Measurements from ENCODE around the gene MMRN2. TPM values are rescaled to one million over a fixed set of nuclear protein-coding genes. Genes with fewer than 3 reads are reported as not detected.

Gene MMRN2
- total and polyA plus RNA-seq, 2 of the 8 experiments (the other 6 are each of a cell fraction or from before 2014, with no cell fraction given): 1.2 TPM

DNA sequence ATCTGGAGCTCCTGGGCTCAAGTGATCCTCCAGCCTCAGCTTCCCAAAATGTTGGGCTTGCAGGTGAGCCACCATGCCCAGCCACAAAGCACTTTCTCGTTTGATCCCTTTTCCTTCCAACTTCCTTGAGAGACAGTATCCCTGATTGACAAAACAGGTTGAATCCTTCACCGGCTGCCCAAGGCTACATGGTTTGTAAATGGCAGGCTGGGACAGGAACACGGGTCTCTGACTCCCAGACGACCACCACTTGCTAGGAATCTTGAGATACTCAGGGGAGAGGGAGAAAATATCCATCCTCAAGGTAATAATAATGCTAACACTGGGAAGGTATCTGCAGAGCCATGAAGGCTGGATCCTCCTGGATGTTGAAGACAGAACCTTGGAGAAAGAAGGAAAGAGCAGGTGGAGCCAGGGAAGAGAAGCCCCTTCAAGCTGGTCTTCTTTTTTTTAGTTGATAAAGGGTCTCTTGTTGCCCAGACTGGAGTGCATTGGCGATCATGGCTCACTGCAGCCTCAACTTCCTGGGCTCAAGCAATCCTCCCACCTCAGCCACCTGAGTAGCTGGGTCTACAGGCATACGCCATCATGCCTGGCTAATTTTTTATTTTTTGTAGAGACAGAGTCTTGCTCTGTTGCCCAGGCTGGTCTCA is 19.8 kb downstream of the MMRN2 start (continued):
- TF ChIP-seq TEAD4 (IDR thresholded peaks at IDR 0.05; ENCODE audit: low read depth, low read length) (no peak), BCL11A (IDR thresholded peaks at IDR 0.05; ENCODE audit: low read depth in 2 of 2, low read length in 2 of 2) (no peak), CBX5 (IDR thresholded peaks at IDR 0.05; ENCODE audit: low read depth, low read length) (no peak), SIN3A (conservative IDR thresholded peaks at IDR 0.05 in 1 of 2, IDR thresholded peaks at IDR 0.05 in 1 of 2; ENCODE audit: low read depth in 1 of 2, low read length in 2 of 2) (no peak), ATF2 (IDR thresholded peaks at IDR 0.05; ENCODE audit: low read length) (no peak), TAF7 (optimal IDR thresholded peaks at IDR 0.05; ENCODE audit: borderline replicate concordance, low read depth, low read length) (no peak), RAD21 (IDR thresholded peaks at IDR 0.05 in 1 of 2, conservative IDR thresholded peaks at IDR 0.05 in 1 of 2; ENCODE audit: low read depth in 2 of 2, low read length in 2 of 2) (no peak), TAF1 (IDR thresholded peaks at IDR 0.05; ENCODE audit: low read depth, low read length) (no peak), SUZ12 (IDR thresholded peaks at IDR 0.05; ENCODE audit: low read length) (no peak)
- TF ChIP-seq, protein P1, sequence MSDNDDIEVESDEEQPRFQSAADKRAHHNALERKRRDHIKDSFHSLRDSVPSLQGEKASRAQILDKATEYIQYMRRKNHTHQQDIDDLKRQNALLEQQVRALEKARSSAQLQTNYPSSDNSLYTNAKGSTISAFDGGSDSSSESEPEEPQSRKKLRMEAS (IDR thresholded peaks at IDR 0.05): no peak
